Esophagus squamous epithelium (tissue), 4 donors: ENCODE results near the gene NR5A2.

Source experiments
- POLR2A ChIP-seq, 4 donors: fragments of 450-650 bp; IDR thresholded peaks; one replicate each; pipeline ENCODE4 v1.6.1; 2017; ENCODE audit warnings: antibody characterized with exemption in 4 of 4, mild to moderate bottlenecking in 4 of 4, moderate library complexity in 3 of 4
- TF ChIP-seq, protein P1 (sequence below), 6 experiments: fragments of 450-650 bp in 4 of 6; fragments of 200-600 bp in 2 of 6; sonication (generic) in 2 of 6; IDR thresholded peaks; one replicate each; pipeline ENCODE4 v1.5.1; 2016 to 2019; ENCODE audit warnings: antibody characterized with exemption in 6 of 6, mild to moderate bottlenecking in 4 of 6, moderate library complexity in 4 of 6

DNA sequence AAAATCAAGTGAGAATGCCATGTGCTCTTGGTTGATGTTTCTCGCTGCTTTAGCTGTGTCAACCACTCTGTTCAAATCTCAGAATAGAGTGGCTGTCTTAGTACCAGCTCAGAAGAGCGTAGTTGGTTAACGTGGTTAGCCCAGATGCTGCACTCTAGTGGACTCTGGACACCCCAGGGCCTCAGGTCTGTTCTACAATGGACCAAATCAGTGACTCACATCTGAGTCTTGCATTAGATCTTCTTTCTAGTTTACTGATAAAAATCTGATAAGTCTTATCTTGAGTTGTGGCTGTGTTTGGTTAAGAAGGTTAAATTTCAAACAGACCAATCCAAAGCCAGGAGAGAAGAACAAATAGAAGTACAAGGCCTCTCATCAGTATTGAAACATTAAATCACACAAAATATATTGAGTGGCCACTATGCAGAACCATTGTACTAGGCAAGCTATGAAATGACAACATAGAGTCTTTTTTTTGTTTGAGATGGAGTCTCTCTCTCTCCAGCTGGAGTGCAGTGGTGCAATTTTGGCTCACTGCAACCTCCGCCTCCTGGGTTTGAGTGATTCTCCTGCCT is 104.1 kb downstream of the NR5A2 start:
- no peak for TF ChIP-seq POLR2A (IDR thresholded peaks at IDR 0.05)
- TF ChIP-seq, protein P1, sequence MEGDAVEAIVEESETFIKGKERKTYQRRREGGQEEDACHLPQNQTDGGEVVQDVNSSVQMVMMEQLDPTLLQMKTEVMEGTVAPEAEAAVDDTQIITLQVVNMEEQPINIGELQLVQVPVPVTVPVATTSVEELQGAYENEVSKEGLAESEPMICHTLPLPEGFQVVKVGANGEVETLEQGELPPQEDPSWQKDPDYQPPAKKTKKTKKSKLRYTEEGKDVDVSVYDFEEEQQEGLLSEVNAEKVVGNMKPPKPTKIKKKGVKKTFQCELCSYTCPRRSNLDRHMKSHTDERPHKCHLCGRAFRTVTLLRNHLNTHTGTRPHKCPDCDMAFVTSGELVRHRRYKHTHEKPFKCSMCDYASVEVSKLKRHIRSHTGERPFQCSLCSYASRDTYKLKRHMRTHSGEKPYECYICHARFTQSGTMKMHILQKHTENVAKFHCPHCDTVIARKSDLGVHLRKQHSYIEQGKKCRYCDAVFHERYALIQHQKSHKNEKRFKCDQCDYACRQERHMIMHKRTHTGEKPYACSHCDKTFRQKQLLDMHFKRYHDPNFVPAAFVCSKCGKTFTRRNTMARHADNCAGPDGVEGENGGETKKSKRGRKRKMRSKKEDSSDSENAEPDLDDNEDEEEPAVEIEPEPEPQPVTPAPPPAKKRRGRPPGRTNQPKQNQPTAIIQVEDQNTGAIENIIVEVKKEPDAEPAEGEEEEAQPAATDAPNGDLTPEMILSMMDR (IDR thresholded peaks at IDR 0.05) = no peak
